Measurements from ENCODE around the gene ANKRD11. TPM values are rescaled to one million over a fixed set of nuclear protein-coding genes. Genes with fewer than 3 reads are reported as not detected.

Gene ANKRD11
- total RNA-seq, 1 experiment from 2014 or later: 266 TPM

- TF ChIP-seq, protein P1, sequence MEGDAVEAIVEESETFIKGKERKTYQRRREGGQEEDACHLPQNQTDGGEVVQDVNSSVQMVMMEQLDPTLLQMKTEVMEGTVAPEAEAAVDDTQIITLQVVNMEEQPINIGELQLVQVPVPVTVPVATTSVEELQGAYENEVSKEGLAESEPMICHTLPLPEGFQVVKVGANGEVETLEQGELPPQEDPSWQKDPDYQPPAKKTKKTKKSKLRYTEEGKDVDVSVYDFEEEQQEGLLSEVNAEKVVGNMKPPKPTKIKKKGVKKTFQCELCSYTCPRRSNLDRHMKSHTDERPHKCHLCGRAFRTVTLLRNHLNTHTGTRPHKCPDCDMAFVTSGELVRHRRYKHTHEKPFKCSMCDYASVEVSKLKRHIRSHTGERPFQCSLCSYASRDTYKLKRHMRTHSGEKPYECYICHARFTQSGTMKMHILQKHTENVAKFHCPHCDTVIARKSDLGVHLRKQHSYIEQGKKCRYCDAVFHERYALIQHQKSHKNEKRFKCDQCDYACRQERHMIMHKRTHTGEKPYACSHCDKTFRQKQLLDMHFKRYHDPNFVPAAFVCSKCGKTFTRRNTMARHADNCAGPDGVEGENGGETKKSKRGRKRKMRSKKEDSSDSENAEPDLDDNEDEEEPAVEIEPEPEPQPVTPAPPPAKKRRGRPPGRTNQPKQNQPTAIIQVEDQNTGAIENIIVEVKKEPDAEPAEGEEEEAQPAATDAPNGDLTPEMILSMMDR (IDR thresholded peaks at IDR 0.05 in 2 of 3, conservative IDR thresholded peaks at IDR 0.05 in 1 of 3; ENCODE audit: borderline replicate concordance in 1 of 3, insufficient read depth in 1 of 3, low read depth in 2 of 3, low read length in 2 of 3): no peak
- TF ChIP-seq, protein P2, sequence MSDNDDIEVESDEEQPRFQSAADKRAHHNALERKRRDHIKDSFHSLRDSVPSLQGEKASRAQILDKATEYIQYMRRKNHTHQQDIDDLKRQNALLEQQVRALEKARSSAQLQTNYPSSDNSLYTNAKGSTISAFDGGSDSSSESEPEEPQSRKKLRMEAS (IDR thresholded peaks at IDR 0.05): no peak
- TF ChIP-seq FOSL1 (IDR thresholded peaks at IDR 0.05; ENCODE audit: low read depth): no peak
Measured at GRCh38 chr16:89431630-89432029, 58.7 kb downstream of the ANKRD11 start (continued).

GRCh38 chr16:89431158-89431584, 59.2 kb downstream of the ANKRD11 start:
- Histone ChIP-seq H3K9ac (ENCODE audit: low read length) (no peak overlapping the region), H3K9me3 (ENCODE audit: control insufficient read depth in 1 of 2, insufficient read depth in 1 of 2, low read depth in 1 of 2, low read length in 2 of 2) (no peaks in the 10 kb centered on the region), H2AFZ (ENCODE audit: low read depth, low read length, poor library complexity, severe bottlenecking) (no peak overlapping the region), H3K27me3 (ENCODE audit: insufficient read depth, low read length) (no peaks in the 10 kb centered on the region), H3K4me1 (ENCODE audit: control insufficient read depth in 1 of 2, insufficient read depth in 2 of 2, low read length in 2 of 2) (peaks cover 5 to 18% of the 10 kb centered on the region in 2 experiments; a peak in 2 of 4 replicates), H3K36me3 (ENCODE audit: control insufficient read depth in 1 of 2, insufficient read depth in 2 of 2, low read length in 2 of 2) (peaks cover 1 to 4% of the 10 kb centered on the region in 2 experiments; a peak in 2 of 4 replicates), H3K9me2 (ENCODE audit: insufficient read depth) (no peaks in the 10 kb centered on the region), H3K79me2 (ENCODE audit: insufficient read depth, low read length) (peaks cover 88% of the 10 kb centered on the region), H4K20me1 (ENCODE audit: insufficient read depth) (peaks cover 40% of the 10 kb centered on the region; the same call in 1 of the 2 replicates), H3K4me2 (ENCODE audit: low read length) (no peak overlapping the region), H3K27ac (ENCODE audit: low read depth, low read length) (no peak overlapping the region), H3K4me3 (replicated peaks in 1 of 2; ENCODE audit: low read depth in 1 of 2, low read length in 2 of 2) (no peak overlapping the region)
- RAD21 ChIA-PET (ENCODE audit: low non-redundant PET in 1 of 2, low total read pairs in 2 of 2, uncharacterized antibody in 2 of 2, unreplicated experiment in 2 of 2): no interaction called here
- intact Hi-C loops (cut with micrococcal nuclease): no loop called here
- POLR2A ChIA-PET: no interaction called here
- CTCF ChIA-PET: no interaction called here
- no TSS peak for BruUV-seq (replicated peaks)
- DNase-seq (ENCODE audit: low read depth, low spot score) (no peak), ATAC-seq (no peak)
- TF ChIP-seq ZNF274 (IDR thresholded peaks at IDR 0.05; ENCODE audit: low read depth, low read length): no peak
- TF ChIP-seq FOSL1 (IDR thresholded peaks at IDR 0.05; ENCODE audit: low read depth): no peak
- TF ChIP-seq EGR1 (IDR thresholded peaks at IDR 0.05; ENCODE audit: low read depth): no peak
- TF ChIP-seq CBX3 (IDR thresholded peaks at IDR 0.05; ENCODE audit: low read depth): no peak
- TF ChIP-seq SIN3A (IDR thresholded peaks at IDR 0.05; ENCODE audit: low read depth): no peak
- TF ChIP-seq, protein P3, sequence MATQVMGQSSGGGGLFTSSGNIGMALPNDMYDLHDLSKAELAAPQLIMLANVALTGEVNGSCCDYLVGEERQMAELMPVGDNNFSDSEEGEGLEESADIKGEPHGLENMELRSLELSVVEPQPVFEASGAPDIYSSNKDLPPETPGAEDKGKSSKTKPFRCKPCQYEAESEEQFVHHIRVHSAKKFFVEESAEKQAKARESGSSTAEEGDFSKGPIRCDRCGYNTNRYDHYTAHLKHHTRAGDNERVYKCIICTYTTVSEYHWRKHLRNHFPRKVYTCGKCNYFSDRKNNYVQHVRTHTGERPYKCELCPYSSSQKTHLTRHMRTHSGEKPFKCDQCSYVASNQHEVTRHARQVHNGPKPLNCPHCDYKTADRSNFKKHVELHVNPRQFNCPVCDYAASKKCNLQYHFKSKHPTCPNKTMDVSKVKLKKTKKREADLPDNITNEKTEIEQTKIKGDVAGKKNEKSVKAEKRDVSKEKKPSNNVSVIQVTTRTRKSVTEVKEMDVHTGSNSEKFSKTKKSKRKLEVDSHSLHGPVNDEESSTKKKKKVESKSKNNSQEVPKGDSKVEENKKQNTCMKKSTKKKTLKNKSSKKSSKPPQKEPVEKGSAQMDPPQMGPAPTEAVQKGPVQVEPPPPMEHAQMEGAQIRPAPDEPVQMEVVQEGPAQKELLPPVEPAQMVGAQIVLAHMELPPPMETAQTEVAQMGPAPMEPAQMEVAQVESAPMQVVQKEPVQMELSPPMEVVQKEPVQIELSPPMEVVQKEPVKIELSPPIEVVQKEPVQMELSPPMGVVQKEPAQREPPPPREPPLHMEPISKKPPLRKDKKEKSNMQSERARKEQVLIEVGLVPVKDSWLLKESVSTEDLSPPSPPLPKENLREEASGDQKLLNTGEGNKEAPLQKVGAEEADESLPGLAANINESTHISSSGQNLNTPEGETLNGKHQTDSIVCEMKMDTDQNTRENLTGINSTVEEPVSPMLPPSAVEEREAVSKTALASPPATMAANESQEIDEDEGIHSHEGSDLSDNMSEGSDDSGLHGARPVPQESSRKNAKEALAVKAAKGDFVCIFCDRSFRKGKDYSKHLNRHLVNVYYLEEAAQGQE (IDR thresholded peaks at IDR 0.05; ENCODE audit: low read depth): no peak
- TF ChIP-seq, protein P1 (IDR thresholded peaks at IDR 0.05 in 2 of 3, conservative IDR thresholded peaks at IDR 0.05 in 1 of 3; ENCODE audit: borderline replicate concordance in 1 of 3, insufficient read depth in 1 of 3, low read depth in 2 of 3, low read length in 2 of 3): no peak
- no peak for TF ChIP-seq SRF (IDR thresholded peaks at IDR 0.05; ENCODE audit: low read depth)
- no peak for TF ChIP-seq ELF1 (IDR thresholded peaks at IDR 0.05; ENCODE audit: borderline replicate concordance, low read depth)
- no peak for TF ChIP-seq JUND (IDR thresholded peaks at IDR 0.05)
- TF ChIP-seq TCF7L2 (IDR thresholded peaks at IDR 0.05; ENCODE audit: borderline replicate concordance, extremely low read depth, insufficient read depth, insufficient read length): no peak
- no peak for TF ChIP-seq YY1 (IDR thresholded peaks at IDR 0.05; ENCODE audit: extremely low read depth, insufficient replicate concordance, low read depth, low read length)
- TF ChIP-seq, protein P4, sequence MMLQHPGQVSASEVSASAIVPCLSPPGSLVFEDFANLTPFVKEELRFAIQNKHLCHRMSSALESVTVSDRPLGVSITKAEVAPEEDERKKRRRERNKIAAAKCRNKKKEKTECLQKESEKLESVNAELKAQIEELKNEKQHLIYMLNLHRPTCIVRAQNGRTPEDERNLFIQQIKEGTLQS (IDR thresholded peaks at IDR 0.05): no peak
- no peak for TF ChIP-seq ZFX (IDR thresholded peaks at IDR 0.05)

Measured in HCT116 (cell line).